GM18499 (cell line): Measurements from ENCODE around the gene SCLT1.
A peak's percentile ranks its signal among the peaks of the same experiment; 100 is the strongest.

Experiments used
- ATAC-seq: cut with Tn5 transposase; IDR thresholded peaks from one replicate; pipeline ENCODE4 v1.9.1; 2021; ENCODE audit warnings: moderate number of reproducible peaks; ENCODE audit not compliant: insufficient read depth, unreplicated experiment

Gene SCLT1

DNA sequence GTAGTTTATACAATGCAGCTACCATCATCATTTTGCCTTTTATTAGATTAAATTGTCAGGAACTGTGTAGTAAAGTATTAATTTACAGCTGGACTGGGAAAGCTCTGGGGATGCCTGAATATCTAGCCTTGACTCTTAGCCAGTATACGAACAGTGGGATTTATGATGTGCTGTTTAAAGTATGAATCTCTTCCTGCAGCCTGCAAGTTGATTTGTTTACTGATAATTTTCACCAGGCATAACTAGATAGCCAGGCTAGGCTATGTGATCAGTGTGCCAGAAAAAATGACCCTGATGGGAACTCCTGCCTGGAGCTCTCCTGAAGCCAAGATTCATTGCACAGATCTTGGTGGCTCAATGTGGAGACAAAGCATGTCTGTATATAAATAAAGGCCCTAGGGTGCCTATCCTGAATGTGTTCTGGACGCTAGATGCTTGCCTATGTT, 119.2 kb downstream of the SCLT1 start:
- no peak for ATAC-seq

DNA sequence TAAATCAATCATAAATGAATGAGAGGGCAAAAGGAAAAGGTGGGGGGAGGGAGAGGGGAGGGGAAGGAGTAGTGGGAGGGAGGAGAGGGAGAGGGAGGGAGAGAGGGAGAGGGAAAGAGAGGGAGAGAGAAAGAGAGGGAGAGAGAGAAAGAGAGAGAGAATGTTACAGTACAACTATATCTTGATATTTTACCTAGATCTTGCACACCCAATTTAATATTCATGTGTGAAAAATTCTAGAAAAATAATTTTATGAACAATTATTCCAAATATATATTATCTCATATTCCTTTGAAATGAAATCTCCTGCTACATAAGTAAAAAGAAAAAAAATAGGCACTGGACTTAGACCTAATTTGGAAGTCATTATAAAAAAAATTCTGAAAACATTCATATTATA, 120.0 kb downstream of the SCLT1 start:
- no peak for ATAC-seq

DNA sequence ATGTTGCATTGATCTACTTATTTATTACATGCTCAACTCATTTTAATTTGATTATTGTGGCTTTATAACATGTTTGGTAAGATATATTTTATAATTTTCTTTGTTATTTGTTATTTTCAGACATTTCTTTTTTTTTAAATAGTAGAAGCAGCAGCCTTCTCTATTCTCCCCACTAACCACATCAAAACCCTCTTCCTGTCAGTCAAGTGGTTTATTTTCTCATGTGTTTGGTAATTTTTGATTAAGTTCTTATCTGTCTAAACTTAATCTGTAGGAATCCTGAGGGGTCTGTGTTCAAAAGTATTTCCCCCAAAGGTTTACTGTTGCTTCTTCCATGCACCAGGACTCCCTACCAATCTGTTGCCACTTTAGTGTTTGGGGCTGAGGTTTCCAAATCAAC, 131.9 kb downstream of the SCLT1 start:
- no peak for ATAC-seq

DNA sequence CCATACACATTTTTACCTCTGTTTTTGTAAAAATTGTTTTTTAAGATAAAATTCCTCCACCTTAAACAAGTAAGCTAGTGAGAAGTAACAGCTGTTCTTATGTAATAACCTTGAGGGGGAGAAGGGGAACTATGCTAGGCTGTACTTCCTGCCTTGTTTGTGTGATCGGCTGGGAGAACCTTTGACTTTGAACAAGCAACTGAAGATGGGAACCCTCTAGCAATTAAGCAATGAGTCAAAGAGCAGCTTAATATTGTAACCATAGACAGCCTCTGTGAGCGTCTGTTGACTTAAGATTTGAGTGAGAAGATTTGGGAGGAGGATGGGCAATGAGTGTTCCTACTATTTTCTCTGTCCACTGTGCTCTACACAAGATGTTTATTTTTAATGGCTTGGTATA, 135.1 kb downstream of the SCLT1 start:
- ATAC-seq = no peak

DNA sequence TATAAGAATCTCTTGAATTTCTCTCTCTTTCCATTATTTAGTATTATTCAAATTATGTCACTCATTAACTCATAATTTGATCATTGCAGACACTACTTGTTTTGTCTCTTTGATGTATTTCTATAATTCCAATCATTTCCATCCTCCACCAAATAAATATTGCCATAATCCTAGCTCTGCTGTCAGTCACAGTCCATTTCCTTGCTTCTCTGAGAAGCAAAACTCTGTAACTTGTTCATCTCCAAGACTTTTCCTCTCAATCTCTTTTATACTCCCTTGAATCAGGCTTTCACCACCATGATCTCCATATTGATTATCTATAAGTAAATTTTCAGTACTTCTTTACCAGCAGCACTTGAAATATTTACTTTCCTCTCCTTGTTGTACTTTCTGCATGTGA, 135.9 kb downstream of the SCLT1 start:
- no peak for ATAC-seq

DNA sequence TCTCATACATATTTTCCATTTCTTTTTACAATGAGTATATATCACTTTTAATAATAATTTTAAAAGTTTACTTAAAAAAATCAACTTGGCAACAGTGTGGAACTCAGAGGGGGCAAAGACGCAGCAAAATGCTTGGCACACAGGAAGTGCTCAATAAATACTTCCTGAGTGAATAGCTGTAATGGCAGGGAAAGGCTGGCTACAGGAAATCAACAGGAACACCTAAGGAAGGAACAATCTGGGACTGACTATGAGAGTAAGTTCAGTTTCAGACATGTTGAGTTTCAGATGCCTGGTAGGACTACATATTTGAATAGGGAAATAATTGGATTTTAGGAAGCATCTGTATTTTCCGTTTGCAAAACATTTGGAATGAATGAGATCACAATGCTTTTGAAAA, 137.6 kb downstream of the SCLT1 start:
- ATAC-seq = no peak

DNA sequence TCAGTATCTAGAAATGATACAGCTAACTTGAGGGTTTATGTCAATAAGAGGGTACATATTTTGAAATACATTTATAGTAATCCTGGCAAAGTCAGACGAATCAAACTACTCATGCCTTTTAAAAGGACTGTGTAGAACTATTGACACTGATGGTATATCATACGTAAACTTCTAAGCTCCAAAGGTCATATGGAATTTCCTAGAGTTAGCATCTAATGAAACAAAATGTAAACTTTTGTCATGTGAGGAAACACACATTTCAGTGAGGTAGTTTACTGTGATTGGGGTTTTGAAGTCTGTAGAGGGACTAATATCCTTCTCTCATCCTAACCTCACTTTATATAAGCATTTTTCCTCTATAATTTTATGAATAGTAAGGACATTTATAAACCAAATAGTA, 138.4 kb downstream of the SCLT1 start:
- no peak for ATAC-seq

DNA sequence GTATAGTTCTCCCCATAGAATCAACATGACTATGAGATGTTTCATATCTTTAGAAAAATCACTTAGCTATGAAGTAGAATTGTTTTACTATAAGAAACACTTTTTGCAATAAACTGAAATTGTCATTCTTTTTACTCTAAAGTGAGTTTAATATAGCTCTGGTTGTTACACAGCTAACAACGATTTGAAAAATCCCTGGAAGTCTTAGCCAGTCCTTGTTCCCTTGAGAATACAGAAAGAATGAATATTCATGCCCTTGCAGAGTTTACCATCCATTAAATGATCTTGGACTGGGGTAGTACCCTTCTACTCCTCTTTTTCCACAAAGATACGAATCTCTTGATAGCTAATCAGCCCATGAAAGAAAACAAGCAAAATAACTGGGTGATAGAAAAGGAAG, 142.0 kb downstream of the SCLT1 start:
- ATAC-seq = no peak

DNA sequence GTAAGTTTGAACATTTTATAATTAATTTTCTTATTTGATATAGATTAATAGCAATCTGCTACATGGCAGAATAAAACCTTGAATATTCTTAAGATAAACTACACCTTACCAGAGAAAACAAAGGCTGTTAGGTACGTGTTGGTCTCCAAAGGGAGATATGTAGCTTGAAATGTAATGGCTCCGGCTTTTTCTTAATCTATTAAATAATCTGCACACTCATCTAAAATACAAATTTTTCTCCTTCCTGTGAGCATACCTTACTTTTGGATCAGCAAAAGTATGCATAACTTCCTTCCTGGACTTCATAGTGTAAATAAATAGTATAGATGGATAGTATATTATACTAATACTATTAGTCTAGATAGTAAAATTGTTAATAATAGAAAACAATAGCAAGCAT, 142.5 kb downstream of the SCLT1 start:
- no peak for ATAC-seq

DNA sequence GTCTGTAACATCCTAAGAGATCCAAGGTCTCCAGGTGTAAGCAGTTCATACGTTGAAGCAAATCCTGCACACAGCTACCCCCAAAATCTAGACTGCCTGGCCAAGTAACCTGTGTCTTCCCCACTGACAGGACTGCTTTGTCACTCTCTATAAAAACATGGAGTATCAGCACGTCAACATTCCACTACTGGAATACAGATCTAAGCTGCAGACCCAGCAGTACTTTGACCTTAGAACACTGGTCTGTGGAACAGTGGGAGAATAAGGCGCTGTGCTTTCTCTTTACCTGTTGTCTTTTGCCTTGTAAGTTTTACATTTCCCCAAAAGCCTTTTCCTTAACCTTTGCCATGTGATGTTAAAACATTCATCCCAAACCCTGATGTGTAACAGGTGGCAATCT, 146.4 kb downstream of the SCLT1 start:
- no peak for ATAC-seq

DNA sequence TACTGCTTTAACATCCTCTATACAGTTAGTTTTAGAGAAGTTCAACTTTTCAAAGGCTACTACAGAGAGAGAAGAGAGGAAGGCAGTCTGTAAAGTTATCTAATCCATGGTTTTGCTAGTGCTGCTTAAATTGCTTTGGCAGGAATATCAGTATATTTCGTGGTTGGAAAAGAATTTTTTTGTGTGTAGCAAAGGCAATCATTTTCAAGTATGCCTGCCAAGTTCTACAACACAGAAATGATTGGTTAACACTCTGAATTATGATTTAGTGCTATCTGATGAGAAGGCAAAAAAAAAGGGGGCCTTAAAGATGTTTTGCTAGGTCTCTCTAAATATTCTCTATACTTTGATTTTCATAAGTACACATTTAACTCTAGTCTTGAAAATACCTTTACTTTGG, 150.7 kb downstream of the SCLT1 start:
- ATAC-seq = no peak

DNA sequence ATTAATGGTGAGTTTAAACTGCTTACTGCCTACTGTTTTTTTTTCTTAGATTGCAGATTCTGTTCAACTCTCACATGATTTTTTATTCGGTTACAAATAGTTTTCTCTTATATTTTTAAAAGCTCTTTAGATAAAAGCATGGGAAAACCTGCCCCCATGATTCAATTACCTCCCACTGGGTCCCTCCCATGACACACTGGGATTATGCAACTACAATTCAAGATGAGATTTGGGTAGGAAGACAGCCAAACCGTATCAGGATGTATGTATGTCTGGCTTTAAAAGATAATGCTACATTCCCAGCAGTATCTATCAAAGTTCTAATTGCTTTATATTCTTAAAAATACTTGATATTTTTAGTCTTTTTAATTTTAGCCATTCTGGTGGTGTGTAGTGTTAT, 152.4 kb downstream of the SCLT1 start:
- no peak for ATAC-seq

DNA sequence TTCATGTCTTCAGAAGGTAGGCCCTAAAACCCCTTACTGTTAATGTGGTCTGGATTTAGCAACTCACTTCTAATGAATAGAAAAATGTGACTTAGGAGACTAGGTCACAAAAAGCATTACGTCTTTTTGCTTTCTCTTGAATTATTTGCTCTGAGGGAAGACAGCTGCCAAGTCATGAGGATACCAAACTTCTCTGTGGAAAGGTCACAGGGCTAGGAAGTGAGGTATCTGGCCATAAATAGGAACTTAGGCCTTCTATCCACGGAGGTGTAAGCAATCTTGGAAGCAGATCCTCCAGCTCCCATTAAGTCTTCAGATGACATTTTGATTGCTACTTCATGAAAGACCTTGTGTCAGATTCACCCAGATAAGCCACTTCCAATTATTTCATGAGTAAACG, 163.3 kb downstream of the SCLT1 start:
- ATAC-seq = no peak

DNA sequence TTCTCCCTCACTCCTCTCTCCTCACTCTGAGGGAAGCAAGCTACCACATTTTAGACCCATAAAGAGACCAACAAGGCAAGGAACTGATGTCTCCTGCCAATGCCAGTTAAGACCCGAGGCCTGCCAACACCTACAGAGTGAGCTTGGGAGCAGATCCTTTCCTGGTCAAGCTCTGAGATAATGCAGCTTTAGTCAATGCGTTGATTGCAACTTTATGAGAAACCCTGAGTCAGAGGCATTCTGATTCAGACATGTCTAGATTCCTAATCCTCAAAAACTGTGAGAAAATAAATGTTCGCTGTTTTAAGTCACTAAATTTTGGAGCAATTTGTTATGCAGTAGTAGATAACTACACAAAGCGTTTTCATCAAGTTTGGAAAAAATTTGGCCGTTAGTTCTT, 168.4 kb downstream of the SCLT1 start:
- no peak for ATAC-seq

DNA sequence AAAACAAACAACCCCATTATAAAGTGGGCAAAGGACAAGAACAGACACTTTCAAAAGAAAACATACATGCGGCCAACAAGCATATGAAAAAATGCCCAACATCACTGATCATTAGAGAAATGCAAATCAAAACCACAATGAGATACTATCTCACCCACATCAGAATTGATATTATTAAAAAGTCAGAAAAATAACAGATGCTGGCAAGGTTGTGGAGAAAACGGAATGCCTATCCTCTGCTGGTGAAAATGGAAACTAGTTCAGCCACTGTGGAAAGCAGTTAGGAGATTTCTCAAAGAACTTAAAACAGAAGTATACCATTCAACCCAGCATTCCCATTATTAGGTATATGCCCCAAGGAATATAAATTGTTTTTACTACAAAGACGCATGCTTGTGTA, 171.4 kb downstream of the SCLT1 start:
- ATAC-seq = no peak

DNA sequence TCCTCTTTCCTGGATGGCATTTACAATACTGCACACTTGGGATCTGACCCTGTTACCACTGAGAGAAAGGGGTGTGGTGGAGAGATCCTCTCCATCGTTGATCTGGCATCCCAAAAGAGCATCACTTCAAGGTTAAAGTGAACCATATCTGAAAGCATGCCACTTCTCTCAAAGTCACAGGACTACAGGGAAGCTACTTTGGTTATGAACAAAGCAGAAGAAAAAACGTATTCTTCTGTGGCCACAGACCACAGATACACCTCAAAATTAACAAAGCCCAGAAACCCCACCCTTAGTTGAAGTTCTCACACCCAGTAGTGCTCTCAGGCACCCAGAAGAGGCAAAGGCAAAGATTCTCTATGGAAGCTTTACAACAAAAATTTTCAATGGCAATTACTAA, 175.6 kb downstream of the SCLT1 start:
- peak; percentile 85 for ATAC-seq

DNA sequence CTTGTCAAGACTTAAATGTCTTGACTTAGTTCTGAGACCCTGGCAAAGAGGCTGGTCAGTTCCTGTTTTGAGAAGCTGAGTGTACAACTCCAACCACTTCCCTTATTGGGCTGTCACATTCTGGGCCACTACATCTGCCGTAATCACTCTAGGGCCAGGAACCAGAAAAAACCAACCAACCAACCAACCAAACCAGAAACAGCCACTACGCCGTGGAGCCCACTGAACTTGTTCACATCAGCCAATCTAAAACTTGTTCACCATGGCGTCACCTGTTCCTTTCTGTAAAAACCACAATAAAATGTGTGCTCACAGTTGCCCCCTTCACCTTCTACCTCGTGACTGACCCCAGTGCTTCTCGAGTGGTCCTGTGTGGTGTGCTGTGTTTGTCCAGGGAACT, 176.5 kb downstream of the SCLT1 start:
- ATAC-seq = peak; percentile 51

DNA sequence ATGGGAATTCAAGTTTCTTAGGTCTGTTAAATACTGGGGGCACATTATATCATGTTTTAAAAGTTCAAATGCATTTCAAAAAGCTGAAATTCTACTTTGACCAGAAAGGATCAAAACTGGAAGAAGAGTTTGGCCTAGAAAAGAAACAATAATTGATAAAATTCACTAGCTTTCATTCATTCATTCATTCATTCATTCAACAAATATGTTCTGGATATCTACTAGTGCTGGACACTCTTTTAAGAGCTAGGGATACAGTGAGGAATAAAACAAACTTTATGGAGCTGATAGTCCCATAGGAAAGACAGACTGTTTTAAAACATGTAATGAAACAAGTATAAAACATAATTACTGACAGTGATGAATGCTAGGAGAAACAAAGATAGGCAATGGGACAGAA, 177.8 kb downstream of the SCLT1 start:
- no peak for ATAC-seq

DNA sequence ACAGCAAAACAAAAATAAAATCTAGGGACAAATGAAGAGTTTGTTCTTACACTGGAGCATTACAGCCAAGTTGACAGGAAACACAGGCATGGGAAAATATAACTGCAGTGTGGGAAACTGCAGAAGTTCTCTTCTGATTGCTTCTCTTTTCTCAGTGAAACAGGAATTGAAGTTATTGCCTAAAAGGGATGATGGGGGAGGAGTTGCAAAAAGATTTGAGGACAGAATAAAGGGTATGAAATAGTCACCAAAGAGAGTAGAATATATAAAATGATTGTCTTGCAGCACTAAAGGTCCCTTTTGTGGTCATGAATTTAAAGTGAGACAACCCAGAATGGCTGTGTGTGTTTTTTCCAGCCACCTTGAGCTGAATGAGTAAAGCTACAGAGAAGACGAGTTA, 180.1 kb downstream of the SCLT1 start:
- ATAC-seq = no peak

DNA sequence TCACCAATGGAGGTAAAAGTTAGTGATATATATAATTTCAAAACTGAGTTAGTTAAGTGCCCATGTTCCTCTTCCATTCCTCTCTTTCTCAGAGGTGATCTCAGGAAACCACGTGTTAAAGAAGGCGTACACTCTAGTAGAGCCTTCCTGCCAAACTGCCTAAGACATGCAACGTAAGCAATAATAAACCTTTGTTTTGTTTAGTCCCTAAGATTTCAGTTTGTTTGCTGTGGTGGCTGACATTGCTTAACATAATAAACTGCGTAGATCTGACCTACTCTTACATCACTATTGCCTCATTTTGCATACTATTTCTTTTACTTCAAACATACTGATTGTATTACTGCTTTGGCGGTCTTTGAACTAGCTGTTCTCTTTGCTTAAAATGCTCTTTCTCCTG, 184.6 kb downstream of the SCLT1 start:
- ATAC-seq = no peak

DNA sequence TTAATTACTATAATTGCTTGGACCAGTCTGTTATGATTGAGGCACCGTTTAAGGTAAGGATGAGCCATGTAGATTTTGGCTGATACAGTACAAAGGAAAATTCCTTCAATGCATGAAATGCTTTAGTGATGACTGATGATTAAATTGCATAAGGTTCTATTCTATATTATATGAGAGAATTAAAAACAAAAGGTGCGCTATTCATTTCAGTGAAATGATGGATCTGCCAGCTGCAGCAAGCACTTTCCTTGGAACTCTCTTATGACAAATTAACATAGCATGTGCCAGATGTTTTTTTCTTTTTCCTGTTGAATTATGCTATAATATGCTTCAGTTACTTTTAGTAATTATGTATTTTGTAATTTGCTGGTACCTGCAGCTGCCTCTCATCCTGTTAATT, 185.4 kb downstream of the SCLT1 start:
- ATAC-seq = no peak

DNA sequence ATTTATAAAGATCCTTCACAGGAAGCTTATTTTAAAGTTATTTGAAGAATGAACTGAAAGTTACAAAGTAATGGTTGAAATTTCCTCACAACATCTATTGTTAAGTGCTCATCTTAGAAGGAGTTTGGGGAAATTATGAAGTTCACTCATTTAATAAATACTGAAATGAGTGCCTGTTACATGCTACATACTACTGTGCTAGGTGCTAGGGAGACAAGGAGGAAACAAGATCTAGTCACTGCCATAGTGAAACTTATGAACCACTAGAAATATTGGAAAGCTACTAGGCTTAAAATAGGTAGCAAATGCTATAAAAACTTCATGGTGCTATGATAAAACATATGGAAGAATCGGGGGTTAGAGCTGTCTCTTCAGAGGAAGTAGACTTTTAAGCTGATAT, 186.8 kb downstream of the SCLT1 start:
- no peak for ATAC-seq

DNA sequence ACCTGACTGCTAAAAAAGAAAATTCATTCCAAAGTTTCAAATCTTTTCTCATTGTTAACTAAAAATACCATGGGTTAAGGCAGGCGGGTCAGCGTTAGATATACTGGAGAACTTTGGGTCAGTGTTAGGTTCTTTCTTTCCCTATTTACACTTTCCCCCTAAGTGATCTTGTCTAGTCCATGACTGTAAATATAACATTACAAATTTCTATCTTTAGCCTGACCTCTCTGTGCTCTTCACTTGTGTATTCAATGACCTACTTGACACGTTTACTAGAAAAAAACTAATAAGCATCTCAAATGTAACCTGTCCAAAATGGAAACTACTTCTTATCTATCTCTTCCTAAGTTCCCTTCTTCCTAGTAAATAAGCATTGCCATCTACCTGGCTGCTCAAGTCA, 188.5 kb downstream of the SCLT1 start:
- no peak for ATAC-seq
